Osteocyte (in vitro differentiated cells): ENCODE measurements around the gene USP46. TPM values are rescaled to one million over a fixed set of nuclear protein-coding genes. Genes with fewer than 3 reads are reported as not detected.

ENCODE experiments used
- DNase-seq: peaks from one replicate; pipeline ENCODE4 v3.0.0; 2021; ENCODE audit warnings: mixed read lengths; ENCODE audit not compliant: unreplicated experiment; ENCODE audit errors: extremely low spot score
- H3K27ac Mint-ChIP-seq: one replicate; pipeline ENCODE4 v1.8.0; 2021; ENCODE audit warnings: mild to moderate bottlenecking, mixed read lengths; ENCODE audit not compliant: unreplicated experiment
- H3K27me3 Mint-ChIP-seq: one replicate; pipeline ENCODE4 v1.8.0; 2021; ENCODE audit warnings: mixed read lengths; ENCODE audit not compliant: unreplicated experiment
- H3K36me3 Mint-ChIP-seq: one replicate; pipeline ENCODE4 v1.8.0; 2021; ENCODE audit warnings: mixed read lengths; ENCODE audit not compliant: unreplicated experiment
- H3K4me1 Mint-ChIP-seq: one replicate; pipeline ENCODE4 v1.8.0; 2021; ENCODE audit warnings: mixed read lengths; ENCODE audit not compliant: unreplicated experiment
- H3K4me3 Mint-ChIP-seq: one replicate; pipeline ENCODE4 v1.8.0; 2021; ENCODE audit warnings: mild to moderate bottlenecking, moderate library complexity, mixed read lengths; ENCODE audit not compliant: unreplicated experiment
- H3K9me3 Mint-ChIP-seq: one replicate; pipeline ENCODE4 v1.8.0; 2021; ENCODE audit warnings: mixed read lengths; ENCODE audit not compliant: unreplicated experiment
- CTCF ChIP-seq: fragments of 200-600 bp; sonication (generic); IDR thresholded peaks from 2 replicates; pipeline ENCODE4 v1.5.0; 2021; ENCODE audit warnings: antibody characterized with exemption, mild to moderate bottlenecking, moderate library complexity
- total RNA-seq: library from RNA; stranded (reverse); gene quantifications from 2 replicates; pipeline ENCODE4 v1.2.1, GENCODE V29; 2021

Gene USP46
- total RNA-seq, 1 donor from 2014 or later, result 18.8 TPM

- no peak for DNase-seq
- no peaks in the 10 kb centered on the region for H3K36me3 Mint-ChIP-seq
- H3K27me3 Mint-ChIP-seq, result no peaks in the 10 kb centered on the region
- H3K4me3 Mint-ChIP-seq, result no peak overlapping the region
- H3K4me1 Mint-ChIP-seq, result no peaks in the 10 kb centered on the region
- H3K27ac Mint-ChIP-seq, result no peak overlapping the region
- H3K9me3 Mint-ChIP-seq, result no peaks in the 10 kb centered on the region
- no peak for TF ChIP-seq CTCF
Measured at GRCh38 chr4:52566136-52567031, 92.7 kb downstream of the USP46 start.

GRCh38 chr4:52560844-52561280 is 98.2 kb downstream of the USP46 start:
- Mint-ChIP-seq H3K36me3 (no peaks in the 10 kb centered on the region), H3K4me1 (no peaks in the 10 kb centered on the region), H3K9me3 (no peaks in the 10 kb centered on the region), H3K27me3 (no peaks in the 10 kb centered on the region), H3K27ac (no peak overlapping the region), H3K4me3 (no peak overlapping the region)
- no peak for DNase-seq
- TF ChIP-seq CTCF, result no peak

- peaks cover 3% of the 10 kb centered on the region for H3K27me3 Mint-ChIP-seq
- H3K4me3 Mint-ChIP-seq, result no peak overlapping the region
- peaks cover 3% of the 10 kb centered on the region for H3K4me1 Mint-ChIP-seq
- no peak overlapping the region for H3K27ac Mint-ChIP-seq
- H3K36me3 Mint-ChIP-seq, result no peaks in the 10 kb centered on the region
- H3K9me3 Mint-ChIP-seq, result no peaks in the 10 kb centered on the region
- TF ChIP-seq CTCF, result no peak
- DNase-seq, result no peak
Measured at GRCh38 chr4:52555356-52555716, 103.8 kb downstream of the USP46 start.

- Mint-ChIP-seq H3K4me1 (peaks cover 6% of the 10 kb centered on the region), H3K27me3 (peaks cover 3% of the 10 kb centered on the region), H3K4me3 (no peak overlapping the region), H3K9me3 (no peaks in the 10 kb centered on the region), H3K27ac (no peak overlapping the region), H3K36me3 (no peaks in the 10 kb centered on the region)
- no peak for TF ChIP-seq CTCF
- DNase-seq, result no peak
Measured at GRCh38 chr4:52554612-52555355, 104.3 kb downstream of the USP46 start.

- DNase-seq, result no peak
- H3K27me3 Mint-ChIP-seq, result peaks cover 3% of the 10 kb centered on the region
- H3K4me3 Mint-ChIP-seq, result no peak overlapping the region
- H3K9me3 Mint-ChIP-seq, result no peaks in the 10 kb centered on the region
- peaks cover 6% of the 10 kb centered on the region for H3K4me1 Mint-ChIP-seq
- no peaks in the 10 kb centered on the region for H3K36me3 Mint-ChIP-seq
- H3K27ac Mint-ChIP-seq, result no peak overlapping the region
- TF ChIP-seq CTCF, result no peak
Measured at GRCh38 chr4:52552778-52553177, 106.3 kb downstream of the USP46 start.
